GM19043 (cell line): ENCODE measurements around the gene TCF7L2.

Experiments used
- ATAC-seq: cut with Tn5 transposase; IDR thresholded peaks from one replicate; pipeline ENCODE4 v1.9.1; 2021; ENCODE audit warnings: low read depth; ENCODE audit not compliant: unreplicated experiment

The TCF7L2 gene

DNA sequence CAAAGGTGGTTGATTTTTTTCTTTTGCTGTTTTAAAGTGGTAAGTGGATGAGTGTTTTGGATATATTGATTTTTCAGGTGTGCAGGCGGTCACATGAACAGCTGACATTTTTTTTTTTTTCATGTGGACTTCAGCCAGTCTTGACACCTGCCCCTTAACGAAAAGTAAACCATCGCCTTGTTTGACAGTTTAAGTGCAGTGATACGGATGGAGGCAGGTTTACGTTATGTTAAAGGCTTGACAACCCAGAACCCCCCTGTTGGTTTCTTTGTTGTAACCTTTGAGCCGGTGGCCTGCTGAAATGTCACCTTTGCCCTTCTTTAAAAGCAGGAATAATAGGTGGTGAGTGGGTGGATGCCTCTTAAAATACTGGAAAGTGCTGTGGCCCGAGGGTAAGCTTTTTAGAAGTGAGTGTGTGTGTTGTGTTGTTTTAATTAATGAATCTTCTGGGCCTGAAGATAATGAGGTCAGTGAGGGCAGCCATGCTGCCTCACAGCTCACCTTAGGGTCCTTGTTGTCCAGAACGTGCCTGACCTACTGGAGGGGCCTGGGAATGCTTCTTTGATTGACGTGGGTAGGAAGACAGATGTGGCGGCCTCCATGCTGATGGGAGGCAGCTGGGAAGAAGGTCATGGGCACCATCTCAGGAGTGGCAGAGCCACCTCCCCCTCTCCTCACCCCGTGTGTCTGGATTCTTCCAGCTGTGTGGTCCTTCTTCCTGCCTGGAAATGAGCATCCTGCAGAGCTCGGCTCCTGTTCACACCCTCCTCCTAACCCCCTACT, 69.8 kb downstream of the TCF7L2 start:
- no peak for ATAC-seq

DNA sequence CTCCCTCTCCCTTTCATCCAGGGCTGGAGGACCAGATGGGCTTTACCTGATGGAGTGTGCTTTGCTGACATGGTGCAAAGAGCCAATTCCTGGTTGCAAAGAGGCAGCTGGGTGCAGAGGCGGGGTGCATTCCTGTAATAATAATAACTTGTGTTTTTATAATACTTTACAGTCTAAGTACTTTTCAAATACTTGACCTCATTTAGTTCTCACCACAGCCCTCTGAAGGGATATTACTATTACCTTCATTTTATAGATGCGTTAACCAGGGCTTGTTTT, 70.4 kb downstream of the TCF7L2 start:
- no peak for ATAC-seq

DNA sequence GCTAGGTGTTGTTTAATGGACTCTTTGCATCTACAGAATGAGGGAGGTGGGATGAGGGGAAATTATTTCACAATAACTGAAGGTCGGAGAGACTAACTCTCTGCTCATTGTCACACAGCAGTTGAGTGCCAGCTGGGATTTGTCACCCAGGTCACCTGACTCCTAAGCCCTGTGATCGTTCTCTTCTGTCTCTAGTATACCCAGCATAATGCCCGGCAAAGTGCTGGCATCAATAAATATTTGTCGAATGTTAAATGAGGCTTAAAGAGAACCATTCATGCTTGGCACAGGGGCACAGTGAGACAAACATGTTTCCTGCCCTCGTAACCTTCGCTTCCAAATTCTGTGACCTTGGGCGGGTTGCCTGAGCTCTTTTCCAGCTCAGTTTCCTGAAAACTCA, 70.8 kb downstream of the TCF7L2 start:
- no peak for ATAC-seq

DNA sequence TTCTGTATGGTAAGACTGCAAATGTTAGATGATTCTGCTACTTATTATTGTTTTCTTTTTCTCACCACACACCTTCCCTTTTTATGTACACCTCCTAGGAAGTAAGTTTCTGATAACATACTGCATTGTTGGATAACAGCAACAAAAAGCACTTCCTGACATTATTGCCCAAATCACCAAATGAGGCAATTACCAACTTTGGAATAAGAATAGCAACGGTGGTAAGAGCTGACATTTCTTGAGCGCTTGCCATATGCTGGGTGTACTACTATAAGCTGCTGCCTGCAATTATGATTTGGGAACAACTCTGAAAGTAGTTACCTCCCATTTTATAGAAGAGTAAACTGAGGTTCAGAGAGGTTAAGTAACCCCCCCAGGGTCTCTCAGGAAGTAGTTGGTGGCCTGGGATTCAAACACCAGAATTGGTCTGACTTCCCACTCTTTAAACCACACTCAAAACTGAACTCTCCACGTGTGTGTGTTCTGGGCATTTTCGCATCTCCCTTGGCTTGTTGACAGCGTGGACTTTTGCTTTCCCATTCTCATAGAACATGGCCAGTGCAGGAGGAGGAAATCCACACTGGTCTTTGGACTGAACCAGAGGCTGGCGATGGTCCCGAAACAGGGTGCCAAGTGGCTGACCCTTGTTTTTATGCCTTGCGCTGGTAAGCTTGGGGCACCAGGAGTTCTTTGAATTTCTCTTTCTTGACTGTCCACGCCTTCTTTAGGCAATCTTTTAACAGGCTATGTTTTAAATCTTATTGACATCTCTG, 71.4 kb downstream of the TCF7L2 start:
- no peak for ATAC-seq

DNA sequence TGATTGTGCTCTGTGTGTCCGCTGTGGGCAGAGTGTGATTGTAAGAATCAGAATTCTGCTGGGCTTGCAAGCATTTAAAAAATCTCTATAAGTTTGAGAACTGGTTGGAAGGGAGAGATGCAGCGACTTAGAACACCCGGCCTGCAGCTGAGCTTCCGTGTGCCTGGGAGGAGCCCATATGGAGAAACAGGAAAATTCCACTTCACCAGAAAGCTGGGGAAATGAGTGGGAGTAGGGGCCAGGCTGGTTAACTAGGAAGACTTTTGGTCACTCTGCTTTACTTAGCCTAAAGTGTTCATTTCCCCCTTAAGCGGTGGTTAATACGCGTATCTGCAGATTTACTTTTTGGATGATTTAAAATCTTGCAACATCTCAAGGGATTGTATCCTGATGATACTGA, 72.2 kb downstream of the TCF7L2 start:
- no peak for ATAC-seq

DNA sequence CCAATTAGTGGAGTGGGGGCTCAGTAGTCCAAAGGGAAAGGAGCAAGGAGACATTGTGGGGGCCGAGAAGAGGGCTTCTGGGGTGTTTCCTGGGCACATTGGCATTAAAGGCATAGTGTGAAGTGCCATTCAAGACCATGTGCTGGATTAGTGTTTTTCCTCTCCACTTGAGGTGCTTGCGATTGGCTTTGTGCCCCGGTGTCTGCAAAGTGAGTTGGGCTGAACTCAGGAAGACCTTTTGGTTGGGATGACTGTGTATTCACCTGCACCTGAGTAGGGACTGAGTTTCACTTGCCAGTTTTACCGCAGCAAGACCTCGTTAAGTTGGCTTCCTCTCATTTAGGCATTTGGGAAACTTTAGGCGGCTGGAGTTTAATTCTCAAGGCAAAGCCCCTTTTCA, 73.0 kb downstream of the TCF7L2 start:
- no peak for ATAC-seq

DNA sequence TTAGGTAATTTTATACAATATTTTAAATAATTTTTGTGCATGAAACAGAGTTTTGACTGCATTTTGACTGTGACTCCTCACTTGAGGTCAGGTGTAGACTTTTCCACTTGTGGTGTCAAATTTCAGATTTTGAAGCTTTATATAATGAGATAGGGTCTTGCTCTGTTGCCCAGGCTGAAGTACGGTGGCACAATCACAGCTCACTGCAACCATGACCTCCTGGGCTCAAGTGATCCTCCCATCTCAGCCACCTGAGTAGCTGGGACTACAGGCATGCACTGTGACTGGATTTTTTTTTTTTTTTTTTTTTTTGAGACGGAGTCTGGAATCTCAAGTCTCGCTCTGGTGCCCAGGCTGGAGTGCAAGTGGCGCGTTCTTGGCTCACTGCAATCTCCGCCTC, 74.9 kb downstream of the TCF7L2 start:
- no peak for ATAC-seq

DNA sequence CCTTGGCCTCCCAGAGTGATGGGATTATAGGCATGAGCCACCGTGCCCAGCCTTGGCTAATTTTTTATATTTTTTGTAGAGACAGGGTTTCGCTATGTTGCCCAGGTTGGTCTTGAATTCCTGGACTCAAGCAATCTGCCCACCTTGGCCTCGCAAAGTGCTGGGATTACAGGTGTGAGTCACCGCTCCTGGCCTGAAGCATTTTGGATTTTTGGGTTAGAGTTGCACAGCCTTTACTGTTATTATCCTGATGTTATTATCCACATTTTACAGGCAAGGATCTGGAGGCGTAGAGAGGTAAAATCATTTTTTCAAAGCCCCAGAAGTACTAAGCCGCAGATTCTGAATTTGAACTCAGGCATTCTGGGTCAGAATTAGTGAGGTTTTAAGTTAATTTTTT, 75.4 kb downstream of the TCF7L2 start:
- ATAC-seq, result no peak

DNA sequence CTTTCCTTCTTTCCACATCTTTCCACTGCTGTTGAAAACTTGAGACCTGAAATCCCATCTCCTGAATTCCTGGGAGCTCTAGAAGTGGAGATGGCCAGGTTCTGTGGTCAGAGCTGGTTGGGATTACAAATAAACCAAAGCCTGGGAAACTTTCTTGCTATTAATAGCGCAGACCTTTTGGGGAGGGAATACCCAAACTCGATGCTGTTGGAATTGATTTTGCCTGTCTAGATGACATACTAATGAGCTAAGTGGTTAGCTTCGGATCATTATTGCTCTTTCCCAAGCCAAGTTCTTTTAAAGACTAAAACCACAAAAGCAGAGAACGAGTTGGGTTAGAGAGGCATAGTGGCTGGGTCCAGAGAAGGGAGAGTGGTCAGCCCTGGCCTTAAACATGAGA, 76.6 kb downstream of the TCF7L2 start:
- ATAC-seq, result no peak

DNA sequence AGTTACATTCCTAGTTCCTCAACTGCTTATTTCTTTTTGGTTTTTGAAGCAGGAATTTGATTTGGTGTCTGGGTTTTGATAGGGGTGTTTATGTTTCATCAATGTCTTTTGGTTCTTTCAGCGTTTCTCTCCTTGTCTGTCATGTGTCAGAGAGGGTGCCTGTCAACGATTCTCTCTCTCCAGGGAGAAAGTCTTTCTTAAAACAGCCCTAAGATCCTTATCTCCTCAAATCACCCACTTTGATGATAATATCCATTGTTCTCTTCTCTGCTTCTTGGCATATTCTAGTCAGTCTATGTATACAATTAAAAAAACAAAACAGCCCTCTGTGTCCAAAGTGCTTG, 77.2 kb downstream of the TCF7L2 start:
- ATAC-seq, result no peak

DNA sequence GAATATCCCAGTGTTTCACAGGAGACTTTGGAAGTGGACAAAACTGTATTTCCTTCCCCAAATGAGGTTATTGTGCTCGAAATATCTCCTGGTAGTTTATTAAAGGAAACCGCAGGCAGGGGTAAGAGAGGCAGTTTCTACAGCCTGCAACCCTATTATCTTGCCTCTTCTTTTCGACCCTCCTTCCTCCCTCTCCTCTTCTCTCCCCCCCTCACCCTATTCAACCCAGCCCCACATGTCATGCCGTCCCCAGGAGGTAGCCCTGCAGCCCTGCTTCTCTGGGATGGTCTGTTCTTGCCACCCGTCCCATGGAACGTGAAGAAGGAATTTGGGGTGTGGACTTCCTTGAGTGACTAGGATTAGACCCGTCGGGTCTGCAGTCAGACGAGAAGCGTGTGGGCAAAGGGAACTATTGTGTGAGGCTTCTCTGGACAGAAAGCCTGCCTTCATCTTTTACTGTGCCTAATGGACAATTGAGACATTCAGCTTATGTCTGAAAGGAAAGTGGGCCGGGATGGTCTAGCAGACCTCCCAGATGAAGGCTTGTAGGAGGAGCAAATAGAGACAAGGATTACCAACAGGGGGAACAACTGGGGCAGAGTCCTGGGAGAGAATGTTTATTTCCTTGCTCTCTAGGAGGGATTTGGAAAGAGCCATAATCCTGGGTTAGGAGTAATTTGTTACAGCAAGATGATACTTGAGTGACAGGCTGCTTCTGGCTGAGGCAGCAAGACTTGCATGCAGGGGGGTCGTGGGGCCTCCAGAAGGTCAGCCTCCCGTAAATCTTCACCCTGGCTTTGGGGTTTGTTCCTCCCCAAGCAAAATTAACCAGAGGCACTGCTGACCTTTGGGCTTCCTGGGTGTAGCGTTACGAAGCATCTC, 77.8 kb downstream of the TCF7L2 start:
- ATAC-seq, result no peak

DNA sequence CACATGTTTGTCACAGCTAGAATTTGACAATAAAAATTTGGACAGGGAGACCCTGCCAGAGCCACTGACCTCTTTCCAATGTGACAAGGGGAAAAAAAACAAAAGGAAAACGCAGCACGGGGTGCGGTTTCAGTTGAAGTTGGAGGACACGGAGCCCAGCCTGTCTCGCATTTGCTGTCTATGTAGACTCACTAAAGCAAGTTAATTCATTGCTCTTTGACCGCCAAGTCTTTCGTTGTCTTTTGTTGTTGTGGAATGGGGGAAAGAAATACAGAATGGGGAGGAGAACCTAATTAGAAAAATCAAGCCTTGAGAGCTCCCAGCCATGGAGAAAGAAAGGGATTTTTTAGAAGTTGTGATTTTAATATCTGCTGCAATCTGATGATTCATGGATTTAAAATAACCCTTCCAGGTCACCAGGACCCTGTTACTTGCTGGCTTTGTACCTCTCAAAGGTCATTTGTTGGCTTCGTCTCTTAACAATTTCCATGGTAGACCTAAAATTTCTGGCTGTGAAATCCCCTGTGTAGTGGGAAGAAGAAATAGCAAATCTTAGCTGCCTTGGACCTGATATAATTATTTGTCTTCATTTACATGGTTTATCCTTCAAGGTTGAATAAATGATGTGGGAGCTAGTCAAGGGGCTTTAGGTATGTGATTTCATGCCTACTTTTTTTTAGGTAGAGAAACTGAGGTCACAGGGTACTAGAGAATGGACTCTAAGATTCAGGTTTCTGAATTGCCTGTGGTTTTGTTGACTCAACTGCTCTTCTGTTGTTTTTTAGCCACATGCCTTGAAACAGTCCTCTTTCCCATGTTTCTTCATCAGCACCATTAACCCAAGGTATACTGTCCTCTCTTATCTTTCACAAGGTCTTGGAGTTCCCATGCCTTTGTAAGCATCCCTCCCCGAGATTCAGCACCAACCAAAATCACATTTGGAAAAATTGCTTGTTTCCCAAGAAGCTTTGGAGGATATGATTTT, 78.7 kb downstream of the TCF7L2 start:
- ATAC-seq, result no peak

DNA sequence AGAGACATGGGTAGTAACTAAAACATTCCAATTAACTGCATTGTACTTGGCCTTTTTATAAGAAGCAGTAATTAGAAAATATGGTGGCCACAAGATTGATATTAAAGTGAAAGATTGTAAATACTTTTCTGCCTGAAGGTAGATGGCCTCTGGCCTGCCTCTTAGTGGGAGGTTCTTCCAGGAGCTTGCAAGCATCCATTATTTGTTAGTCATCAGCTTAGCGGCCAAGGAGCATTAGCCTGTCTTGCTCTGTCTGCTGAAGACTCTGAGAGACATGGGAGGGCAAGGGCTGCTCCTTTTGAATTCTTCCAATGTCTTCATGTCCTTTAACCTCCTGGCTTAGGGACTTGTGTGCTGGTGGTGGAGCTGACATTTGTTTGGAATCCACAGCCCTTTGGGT, 80.4 kb downstream of the TCF7L2 start:
- no peak for ATAC-seq

DNA sequence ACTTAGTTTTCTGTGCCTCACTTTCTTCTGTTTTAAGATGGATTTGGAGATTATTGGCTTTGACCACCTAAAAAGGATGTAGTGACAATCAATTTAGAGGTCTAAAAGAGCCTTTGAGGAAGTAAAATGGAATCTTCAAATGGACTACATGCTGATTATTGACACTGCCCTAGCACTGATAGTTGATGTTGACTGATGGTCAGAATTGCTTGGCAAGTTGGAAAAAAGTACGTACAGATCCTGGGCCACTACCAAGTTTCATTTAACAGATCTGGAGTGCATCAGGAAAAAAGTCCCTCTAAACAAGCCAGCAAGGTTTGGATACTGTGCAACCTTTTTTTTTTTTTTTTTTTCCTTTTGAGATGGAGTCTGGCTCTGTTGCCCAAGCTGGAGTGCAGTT, 81.1 kb downstream of the TCF7L2 start:
- no peak for ATAC-seq

DNA sequence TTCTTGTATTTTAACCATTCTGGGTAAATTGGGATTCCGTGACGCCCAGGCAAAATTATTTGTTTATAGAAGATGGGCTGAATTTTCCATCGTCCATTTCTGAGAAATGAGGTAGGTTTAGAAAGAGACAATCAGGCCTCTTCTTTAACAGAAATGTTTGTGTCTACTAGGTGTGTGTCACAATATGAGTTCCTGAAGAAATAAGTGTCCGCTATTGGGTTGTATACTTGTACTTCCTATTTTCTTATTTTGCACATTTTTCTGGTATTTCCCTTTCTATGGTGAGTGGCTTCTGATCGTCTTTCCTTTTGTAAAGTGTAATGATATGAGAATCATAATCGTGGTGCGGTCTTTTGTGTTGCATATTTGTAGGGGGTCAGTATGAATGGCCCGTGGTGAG, 83.9 kb downstream of the TCF7L2 start:
- ATAC-seq, result no peak

DNA sequence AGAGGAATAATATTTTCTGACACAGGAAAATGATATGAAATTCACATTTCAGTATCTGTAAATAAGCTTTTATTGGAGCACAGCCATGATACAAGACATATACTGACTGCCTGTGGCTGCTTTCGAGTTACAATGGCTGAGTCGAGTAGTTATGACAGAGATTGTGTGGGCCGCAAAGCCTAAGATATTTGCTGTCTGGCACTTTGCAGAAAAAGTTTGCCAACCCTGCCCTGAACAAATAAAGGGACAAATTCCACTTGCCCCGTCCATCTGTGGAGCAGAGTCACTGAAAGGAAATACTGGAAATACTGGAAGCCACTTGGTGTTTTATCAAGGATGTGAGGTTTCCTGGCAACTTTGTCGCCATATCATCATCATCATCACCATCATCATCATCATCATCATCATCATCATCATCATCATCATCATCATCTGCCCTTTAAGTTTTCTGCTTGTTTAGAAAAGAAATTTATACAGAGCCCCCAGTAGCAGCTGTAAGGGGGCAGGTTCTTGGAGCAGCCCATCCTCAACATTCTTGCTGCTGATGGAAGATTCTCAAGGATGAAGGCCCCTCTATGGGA, 85.8 kb downstream of the TCF7L2 start:
- no peak for ATAC-seq

DNA sequence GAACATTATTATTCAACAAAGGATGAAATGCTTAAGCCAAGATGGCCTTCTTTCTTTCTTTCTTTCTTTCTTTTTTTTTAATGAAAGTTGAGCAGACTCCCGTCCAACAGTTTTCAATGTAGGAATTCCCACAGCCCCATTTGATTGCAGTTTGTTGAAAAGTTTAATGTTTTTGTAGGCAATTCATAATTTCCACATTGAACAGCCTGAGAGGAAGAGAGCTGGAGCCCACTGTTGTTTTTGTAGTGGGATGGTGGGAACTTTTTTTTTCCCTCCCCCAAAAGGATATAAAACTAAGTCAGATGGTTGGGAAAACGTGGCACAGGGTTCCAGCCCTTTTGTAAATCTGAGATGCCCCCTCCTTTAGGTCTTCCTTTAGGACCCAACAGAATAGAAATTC, 86.6 kb downstream of the TCF7L2 start:
- ATAC-seq, result no peak

DNA sequence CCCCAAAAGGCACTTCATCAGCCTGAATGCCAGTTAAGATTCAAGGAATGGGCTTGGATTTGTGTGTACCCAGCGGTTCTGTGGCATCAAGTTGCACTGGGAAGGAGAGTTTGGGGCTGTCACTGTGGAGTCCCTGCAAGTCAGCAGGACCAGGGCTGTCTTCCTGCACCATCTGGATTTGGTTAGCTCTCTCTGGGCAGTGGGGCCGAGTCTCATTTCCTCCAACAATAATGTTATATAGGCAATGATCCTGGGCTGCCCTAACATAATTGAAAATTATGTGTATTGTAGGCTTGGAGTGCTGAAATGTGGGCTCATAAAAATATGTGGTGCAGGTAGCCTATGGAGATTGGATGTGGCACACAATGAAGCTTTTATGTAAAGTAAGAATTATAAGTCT, 87.2 kb downstream of the TCF7L2 start:
- no peak for ATAC-seq

DNA sequence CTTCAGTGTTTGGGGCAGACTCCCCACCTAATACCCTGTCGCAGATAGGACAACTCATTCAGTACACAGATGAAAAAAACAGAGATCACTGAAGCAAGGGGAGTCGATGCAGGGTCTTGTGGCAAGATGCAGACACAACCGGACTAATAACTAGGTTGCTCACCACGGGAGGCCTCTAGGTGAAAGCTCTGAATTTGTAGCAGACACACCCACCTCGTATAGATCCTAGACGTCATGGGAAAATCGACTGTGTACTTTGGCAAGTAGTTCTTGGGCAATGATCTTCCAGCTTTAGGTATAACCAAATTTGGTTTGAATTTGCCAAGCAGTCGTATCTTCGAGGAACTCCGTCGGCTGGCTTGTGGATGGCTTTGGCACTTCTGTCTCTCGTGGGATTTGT, 88.1 kb downstream of the TCF7L2 start:
- no peak for ATAC-seq

DNA sequence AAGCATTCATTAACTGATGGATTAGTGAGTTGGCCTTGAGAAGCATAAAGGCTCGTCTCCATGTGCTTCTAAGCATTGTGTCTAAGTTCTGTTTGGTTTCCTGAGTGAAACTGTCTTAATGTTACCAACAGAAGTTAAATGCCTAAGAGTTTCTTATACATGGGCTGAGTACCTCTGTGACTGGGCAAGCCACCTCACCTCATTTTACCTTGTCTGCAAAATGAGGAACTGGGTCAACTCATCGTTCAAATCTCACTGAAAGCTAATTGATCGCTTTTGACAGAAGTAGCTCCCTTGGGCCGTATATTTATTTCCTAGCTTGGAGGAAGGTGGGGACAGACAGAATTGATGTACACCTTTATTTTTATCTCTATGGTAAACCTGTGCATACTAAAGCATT, 88.9 kb downstream of the TCF7L2 start:
- ATAC-seq, result no peak
